PC-9 (cell line): ENCODE measurements around the gene SLC30A9. TPM values are rescaled to one million over a fixed set of nuclear protein-coding genes. Genes with fewer than 3 reads are reported as not detected.

Experiments used
- BruUV-seq: library from RNA; stranded (reverse); fragments of 400-500 nt; replicated peaks from 2 replicates; lab custom pipeline; 2021; lab: Mats Ljungman, UMichigan
- CTCF ChIA-PET: fragments of 300-600 bp; sonication (Branson Sonifier 250); formaldehyde crosslinking; loops from one replicate; lab custom pipeline; 2022; ENCODE audit warnings: antibody characterized with exemption; lab: Charles Lee
- POLR2A ChIA-PET: fragments of 300-600 bp; sonication (Branson Sonifier 250); formaldehyde crosslinking; loops from one replicate; lab custom pipeline; 2022; ENCODE audit warnings: antibody characterized with exemption; ENCODE audit not compliant: unreplicated experiment; lab: Charles Lee
- DNase-seq, 2 experiments: peaks; one replicate each; pipeline versions ENCODE4 v3.0.0 to v3.0.0-alpha.2; 2015 to 2022; ENCODE audit warnings: mixed read lengths in 1 of 2
- H2AFZ ChIP-seq: fragments of 200-600 bp; sonication (generic); 2 replicates; pipeline ENCODE4 v1.8.1; 2017; ENCODE audit warnings: antibody characterized with exemption
- H3F3A ChIP-seq: fragments of 200-600 bp; sonication (generic); 2 replicates; pipeline ENCODE4 v1.8.1; 2017; ENCODE audit warnings: antibody characterized with exemption, mild to moderate bottlenecking, low read depth; ENCODE audit not compliant: insufficient read depth
- H3K27ac ChIP-seq: fragments of 200-600 bp; sonication (generic); 2 replicates; pipeline ENCODE4 v1.6.1; 2016; ENCODE audit warnings: mixed run types
- H3K27me3 ChIP-seq: fragments of 200-600 bp; sonication (generic); 2 replicates; pipeline ENCODE4 v1.6.1; 2016; ENCODE audit warnings: low read depth, mixed run types; ENCODE audit not compliant: insufficient read depth
- H3K36me3 ChIP-seq: fragments of 200-600 bp; sonication (generic); 2 replicates; pipeline ENCODE4 v1.6.1; 2016; ENCODE audit warnings: low read depth, mixed run types
- H3K4me1 ChIP-seq: fragments of 200-600 bp; sonication (generic); replicated peaks from 2 replicates; pipeline ENCODE4 v1.6.1; 2016; ENCODE audit warnings: mixed run types; ENCODE audit not compliant: insufficient read depth
- H3K4me2 ChIP-seq: fragments of 200-600 bp; sonication (generic); 2 replicates; pipeline ENCODE4 v1.6.1; 2017; ENCODE audit warnings: mixed run types
- H3K4me3 ChIP-seq: fragments of 200-600 bp; sonication (generic); 2 replicates; pipeline ENCODE4 v1.6.1; 2016; ENCODE audit warnings: mixed run types
- H3K79me2 ChIP-seq: fragments of 200-600 bp; sonication (generic); 2 replicates; pipeline ENCODE4 v1.6.1; 2017; ENCODE audit warnings: low read depth, mixed run types
- H3K9me2 ChIP-seq: fragments of 200-600 bp; sonication (generic); 2 replicates; pipeline ENCODE4 v1.8.1; 2017; ENCODE audit warnings: mild to moderate bottlenecking; ENCODE audit not compliant: insufficient read depth
- H3K9me3 ChIP-seq: fragments of 200-600 bp; sonication (generic); 2 replicates; pipeline ENCODE4 v1.8.1; 2016; ENCODE audit warnings: low read depth; ENCODE audit not compliant: insufficient read depth
- H4K20me1 ChIP-seq: fragments of 200-600 bp; sonication (generic); 2 replicates; pipeline ENCODE4 v1.8.1; 2017; ENCODE audit not compliant: insufficient read depth
- CTCF ChIP-seq: fragments of 200-600 bp; sonication (generic); conservative IDR thresholded peaks from 2 replicates; pipeline ENCODE4 v1.6.1; 2017; ENCODE audit warnings: mixed run types, antibody characterized with exemption, mild to moderate bottlenecking, moderate library complexity
- EZH2 ChIP-seq: fragments of 200-600 bp; sonication (generic); IDR thresholded peaks from 2 replicates; pipeline ENCODE4 v1.8.0; 2017; ENCODE audit warnings: antibody characterized with exemption, low read depth
- intact Hi-C: fragments of 100-400 bp; cut with micrococcal nuclease; formaldehyde crosslinking; loops from one replicate; pipeline ENCODE4 v1.10.0; 2022; ENCODE audit not compliant: unreplicated experiment
- total RNA-seq: library from RNA; stranded (reverse); gene quantifications from 2 replicates; pipeline ENCODE4 v1.2.3, GENCODE V29; 2021

The SLC30A9 gene
- total RNA-seq, 1 experiment from 2014 or later, result 47.6 TPM

- intact Hi-C loops, result no loop called here
- ChIA-PET POLR2A (no interaction called here), CTCF (no interaction called here)
- H2AFZ ChIP-seq, result no peak overlapping the region
- H3F3A ChIP-seq, result no peaks in the 10 kb centered on the region
- no peaks in the 10 kb centered on the region for H3K9me3 ChIP-seq
- no peaks in the 10 kb centered on the region for H3K4me1 ChIP-seq
- TF ChIP-seq EZH2 (no peak), CTCF (no peak)
- no peak overlapping the region for H3K4me3 ChIP-seq
- BruUV-seq, result no TSS peak
- no peaks in the 10 kb centered on the region for H3K79me2 ChIP-seq
- no peaks in the 10 kb centered on the region for H4K20me1 ChIP-seq
- DNase-seq, result no peak
- no peak overlapping the region for H3K27ac ChIP-seq
- no peaks in the 10 kb centered on the region for H3K36me3 ChIP-seq
- no peaks in the 10 kb centered on the region for H3K9me2 ChIP-seq
- no peaks in the 10 kb centered on the region for H3K27me3 ChIP-seq
- no peak overlapping the region for H3K4me2 ChIP-seq
Observed at GRCh38 chr4:41969671-41970070, 20.7 kb upstream of the SLC30A9 start.

GRCh38 chr4:41975341-41975740 is 15.0 kb upstream of the SLC30A9 start:
- no peak for DNase-seq
- Histone ChIP-seq H3K4me2 (no peak overlapping the region), H3K27me3 (no peaks in the 10 kb centered on the region), H3K9me3 (no peaks in the 10 kb centered on the region), H2AFZ (no peak overlapping the region), H3K27ac (no peak overlapping the region), H3K9me2 (no peaks in the 10 kb centered on the region), H3K36me3 (no peaks in the 10 kb centered on the region), H3F3A (no peaks in the 10 kb centered on the region), H3K4me1 (no peaks in the 10 kb centered on the region), H3K79me2 (no peaks in the 10 kb centered on the region), H4K20me1 (no peaks in the 10 kb centered on the region), H3K4me3 (no peak overlapping the region)
- ChIA-PET CTCF (no interaction called here), POLR2A (no interaction called here)
- no peak for TF ChIP-seq CTCF
- no peak for TF ChIP-seq EZH2
- intact Hi-C loops, result no loop called here
- BruUV-seq, result no TSS peak

GRCh38 chr4:41976775-41977516 is 13.4 kb upstream of the SLC30A9 start:
- Histone ChIP-seq H3K4me2 (no peak overlapping the region), H2AFZ (no peak overlapping the region), H4K20me1 (no peaks in the 10 kb centered on the region), H3K36me3 (no peaks in the 10 kb centered on the region), H3K27me3 (no peaks in the 10 kb centered on the region), H3K79me2 (no peaks in the 10 kb centered on the region), H3K9me2 (no peaks in the 10 kb centered on the region), H3K4me3 (no peak overlapping the region), H3K9me3 (no peaks in the 10 kb centered on the region), H3K4me1 (no peaks in the 10 kb centered on the region), H3K27ac (no peak overlapping the region), H3F3A (no peaks in the 10 kb centered on the region)
- intact Hi-C loops, result no loop called here
- no peak for DNase-seq
- POLR2A ChIA-PET, result interaction anchor here (0.6 kb wide), 2 partner anchors 42 to 71 kb away, joined by 6 to 19 read pairs; no protein-coding TSS in a partner anchor
- CTCF ChIA-PET, result no interaction called here
- TF ChIP-seq EZH2 (no peak), CTCF (no peak)
- no TSS peak for BruUV-seq
